Liver (tissue), 9 donors: ENCODE data around the gene TNNC2. TPM values are rescaled to one million over a fixed set of nuclear protein-coding genes. Genes with fewer than 3 reads are reported as not detected.

Experiments used
- DNase-seq: peaks from one replicate; pipeline ENCODE4 v3.0.0-alpha.2; 2017; ENCODE audit warnings: low spot score
- H3K27ac ChIP-seq, 2 donors: one replicate each; pipeline ENCODE4 v1.7.0; 2013; ENCODE audit warnings: inconsistent platforms in 2 of 2, low read length in 2 of 2, control low read depth in 1 of 2, low read depth in 1 of 2, mild to moderate bottlenecking in 1 of 2
- H3K27me3 ChIP-seq, 4 donors: one replicate each; pipeline versions ENCODE4 v1.6.1 to v1.7.0; 2013; ENCODE audit warnings: low read length in 3 of 4, inconsistent platforms in 1 of 4, mild to moderate bottlenecking in 1 of 4, moderate library complexity in 1 of 4; ENCODE audit not compliant: control insufficient read depth in 4 of 4, insufficient read depth in 4 of 4
- H3K36me3 ChIP-seq, 4 donors: one replicate each; pipeline versions ENCODE4 v1.6.1 to v1.7.0; 2013; ENCODE audit warnings: low read length in 3 of 4, mild to moderate bottlenecking in 3 of 4, low read depth in 1 of 4, moderate library complexity in 1 of 4; ENCODE audit not compliant: control insufficient read depth in 4 of 4, insufficient read depth in 3 of 4
- H3K4me1 ChIP-seq, 4 donors: one replicate each; pipeline versions ENCODE4 v1.6.1 to v1.7.0; 2013; ENCODE audit warnings: low read length in 3 of 4, mild to moderate bottlenecking in 3 of 4, moderate library complexity in 1 of 4; ENCODE audit not compliant: control insufficient read depth in 4 of 4, insufficient read depth in 4 of 4
- H3K4me3 ChIP-seq, 3 donors: one replicate each; pipeline versions ENCODE4 v1.6.1 to v1.7.0; 2013; ENCODE audit warnings: low read length in 3 of 3, control low read depth in 1 of 3, low read depth in 1 of 3, mild to moderate bottlenecking in 1 of 3
- H3K9ac ChIP-seq, 2 donors: one replicate each; pipeline ENCODE4 v1.7.0; 2013; ENCODE audit warnings: low read length in 2 of 2, mild to moderate bottlenecking in 2 of 2, moderate library complexity in 2 of 2, control low read depth in 1 of 2, low read depth in 1 of 2
- H3K9me3 ChIP-seq, 4 donors: one replicate each; pipeline versions ENCODE4 v1.6.1 to v1.7.0; 2013; ENCODE audit warnings: low read length in 3 of 4; ENCODE audit not compliant: control insufficient read depth in 4 of 4
- EGR1 ChIP-seq, 2 donors: IDR thresholded peaks; 2 replicates each; pipeline ENCODE4 v1.6.1; 2016 to 2018; ENCODE audit warnings: antibody characterized with exemption in 2 of 2, low read depth in 2 of 2
- FOXA1 ChIP-seq: IDR thresholded peaks from 2 replicates; pipeline ENCODE4 v1.6.1; 2016; ENCODE audit warnings: antibody characterized with exemption
- FOXA2 ChIP-seq: IDR thresholded peaks from 2 replicates; pipeline ENCODE4 v1.6.1; 2016; ENCODE audit warnings: antibody characterized with exemption
- HNF4A ChIP-seq, 2 donors: conservative IDR thresholded peaks; 2 replicates each; pipeline ENCODE4 v1.6.1; 2016; ENCODE audit warnings: antibody characterized with exemption in 2 of 2, mild to moderate bottlenecking in 2 of 2
- HNF4G ChIP-seq: IDR thresholded peaks from 2 replicates; pipeline ENCODE4 v1.6.1; 2016; ENCODE audit warnings: antibody characterized with exemption
- JUND ChIP-seq, 2 donors: IDR thresholded peaks; 2 replicates each; pipeline ENCODE4 v1.6.1; 2016; ENCODE audit warnings: antibody characterized with exemption in 2 of 2
- NR2F2 ChIP-seq: IDR thresholded peaks from 2 replicates; pipeline ENCODE4 v1.6.1; 2016; ENCODE audit warnings: antibody characterized with exemption
- RAD21 ChIP-seq, 2 donors: IDR thresholded peaks; 2 replicates each; pipeline ENCODE4 v1.6.1; 2016; ENCODE audit warnings: antibody characterized with exemption in 2 of 2, mild to moderate bottlenecking in 2 of 2
- RXRA ChIP-seq, 2 donors: IDR thresholded peaks; 2 replicates each; pipeline ENCODE4 v1.6.1; 2017 to 2018; ENCODE audit warnings: antibody characterized with exemption in 2 of 2, mild to moderate bottlenecking in 1 of 2
- TAF1 ChIP-seq: conservative IDR thresholded peaks from 2 replicates; pipeline ENCODE4 v1.6.1; 2016; ENCODE audit warnings: antibody characterized with exemption, mild to moderate bottlenecking
- YY1 ChIP-seq: IDR thresholded peaks from 2 replicates; pipeline ENCODE4 v1.6.1; 2016; ENCODE audit warnings: antibody characterized with exemption, mild to moderate bottlenecking
- WGBS: extraction: QIAGEN DNeasy Blood & Tissue Kit; methylation state at CpG from one replicate; pipeline ENCODE4 v1.1.7; 2013; 5-methylcytosine and 5-hydroxymethylcytosine counted together
- polyA plus RNA-seq, 2 donors: library from polyadenylated mRNA; stranded (reverse) in 1 of 2; unstranded in 1 of 2; fragments of 200-250 nt in 1 of 2; fragments of >200 nt in 1 of 2; fragmentation: Nextera tagmentation in 1 of 2; extraction: Ambion mirVana in 1 of 2; gene quantifications; one replicate each; pipeline versions ENCODE4 v1.2.1 to v1.2.3, GENCODE V29; 2013 to 2015
- total RNA-seq, 2 donors: library from RNA; depleted of rRNA; stranded (reverse); fragments of >200 nt; gene quantifications; one replicate each; pipeline ENCODE4 v1.2.3, GENCODE V29; 2014
- TF ChIP-seq, protein P1 (sequence below): IDR thresholded peaks from 2 replicates; pipeline ENCODE4 v1.6.1; 2016; ENCODE audit warnings: antibody characterized with exemption
- TF ChIP-seq, protein P2 (sequence below): IDR thresholded peaks from 2 replicates; pipeline ENCODE4 v1.6.1; 2016; ENCODE audit warnings: antibody characterized with exemption
- TF ChIP-seq, protein P3 (sequence below): fragments of 150-350 bp; IDR thresholded peaks from 2 replicates; pipeline ENCODE4 v1.5.1; 2017; ENCODE audit warnings: improper control_type of control experiment, low read depth, low read length; ENCODE audit not compliant: missing input control
- TF ChIP-seq, protein P4 (sequence below): IDR thresholded peaks from 2 replicates; pipeline ENCODE4 v1.6.1; 2016; ENCODE audit warnings: antibody characterized with exemption
- TF ChIP-seq, protein P5 (sequence below): IDR thresholded peaks from 2 replicates; pipeline ENCODE4 v1.6.1; 2016; ENCODE audit warnings: antibody characterized with exemption, mild to moderate bottlenecking
- donor health status: healthy.
- donor health status: healthy.
- donor health status: healthy.
- donor health status: healthy.
- donor health status: healthy.

The TNNC2 gene
- total and polyA plus RNA-seq, 4 donors = 0.12 to 0.33 (median 0.31) TPM; not detected in 1

DNA sequence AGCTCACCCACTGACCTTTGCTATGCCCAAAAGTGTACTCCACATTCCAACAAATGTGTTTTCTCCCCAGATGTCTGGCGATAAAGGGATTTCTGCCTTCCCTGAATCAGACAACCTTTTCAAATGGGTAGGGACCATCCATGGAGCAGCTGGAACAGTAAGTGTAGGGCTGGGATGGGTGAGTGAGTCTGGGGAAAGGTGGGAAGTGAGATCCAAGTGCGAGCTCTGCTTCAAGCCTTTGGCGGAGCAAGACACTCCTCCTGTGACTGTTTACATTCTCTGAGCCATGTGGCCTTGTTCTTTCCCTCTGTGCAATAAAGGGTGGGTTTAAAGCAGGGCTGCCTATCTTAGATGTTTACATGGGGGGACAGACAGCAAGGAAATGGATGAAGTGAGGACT is 12.8 kb downstream of the TNNC2 start:
- TF ChIP-seq, protein P1, sequence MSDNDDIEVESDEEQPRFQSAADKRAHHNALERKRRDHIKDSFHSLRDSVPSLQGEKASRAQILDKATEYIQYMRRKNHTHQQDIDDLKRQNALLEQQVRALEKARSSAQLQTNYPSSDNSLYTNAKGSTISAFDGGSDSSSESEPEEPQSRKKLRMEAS = no peak
- TF ChIP-seq NR2F2 = no peak
- H3K36me3 ChIP-seq = peaks cover 0 to 21% (median 17%) of the 10 kb centered on the region in 4 donors
- H3K9ac ChIP-seq = no peak overlapping the region
- no peak overlapping the region for H3K4me3 ChIP-seq
- no peaks in the 10 kb centered on the region for H3K27me3 ChIP-seq
- no peak for DNase-seq
- H3K9me3 ChIP-seq = no peaks in the 10 kb centered on the region
- WGBS = 89% methylated on average over 3 of the region's 3 CpGs
- H3K27ac ChIP-seq = no peak overlapping the region
- H3K4me1 ChIP-seq = peaks cover 0 to 13% (median 7%) of the 10 kb centered on the region in 4 donors

DNA sequence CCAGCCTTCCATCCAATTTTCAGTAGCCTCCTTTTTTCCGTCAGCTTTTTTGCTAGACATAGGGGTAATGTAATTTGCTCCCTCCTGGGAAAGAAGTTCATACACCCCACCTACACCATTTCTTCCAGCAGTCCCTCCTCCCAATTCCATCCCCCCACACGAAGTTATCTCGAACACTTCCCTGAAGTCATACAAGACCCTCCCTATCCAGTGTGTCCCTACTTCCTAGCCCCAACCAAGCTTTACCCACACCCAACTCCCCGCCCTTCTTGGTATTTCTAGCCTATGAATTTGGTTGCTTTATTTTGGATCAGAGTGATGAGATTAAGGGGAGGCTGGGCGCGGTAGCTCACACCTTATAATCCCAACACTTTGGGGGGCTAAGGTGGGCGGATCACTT is 13.6 kb downstream of the TNNC2 start:
- Histone ChIP-seq H3K4me3 (no peak overlapping the region), H3K27ac (no peak overlapping the region)
- no peak for TF ChIP-seq RAD21 (IDR thresholded peaks at IDR 0.05)
- no peak for TF ChIP-seq FOXA2
- no peak for TF ChIP-seq RXRA (IDR thresholded peaks at IDR 0.05)
- no peak for TF ChIP-seq YY1
- TF ChIP-seq, protein P2, sequence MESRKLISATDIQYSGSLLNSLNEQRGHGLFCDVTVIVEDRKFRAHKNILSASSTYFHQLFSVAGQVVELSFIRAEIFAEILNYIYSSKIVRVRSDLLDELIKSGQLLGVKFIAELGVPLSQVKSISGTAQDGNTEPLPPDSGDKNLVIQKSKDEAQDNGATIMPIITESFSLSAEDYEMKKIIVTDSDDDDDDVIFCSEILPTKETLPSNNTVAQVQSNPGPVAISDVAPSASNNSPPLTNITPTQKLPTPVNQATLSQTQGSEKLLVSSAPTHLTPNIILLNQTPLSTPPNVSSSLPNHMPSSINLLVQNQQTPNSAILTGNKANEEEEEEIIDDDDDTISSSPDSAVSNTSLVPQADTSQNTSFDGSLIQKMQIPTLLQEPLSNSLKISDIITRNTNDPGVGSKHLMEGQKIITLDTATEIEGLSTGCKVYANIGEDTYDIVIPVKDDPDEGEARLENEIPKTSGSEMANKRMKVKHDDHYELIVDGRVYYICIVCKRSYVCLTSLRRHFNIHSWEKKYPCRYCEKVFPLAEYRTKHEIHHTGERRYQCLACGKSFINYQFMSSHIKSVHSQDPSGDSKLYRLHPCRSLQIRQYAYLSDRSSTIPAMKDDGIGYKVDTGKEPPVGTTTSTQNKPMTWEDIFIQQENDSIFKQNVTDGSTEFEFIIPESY = no peak
- TF ChIP-seq TAF1 = no peak
- TF ChIP-seq, protein P3, sequence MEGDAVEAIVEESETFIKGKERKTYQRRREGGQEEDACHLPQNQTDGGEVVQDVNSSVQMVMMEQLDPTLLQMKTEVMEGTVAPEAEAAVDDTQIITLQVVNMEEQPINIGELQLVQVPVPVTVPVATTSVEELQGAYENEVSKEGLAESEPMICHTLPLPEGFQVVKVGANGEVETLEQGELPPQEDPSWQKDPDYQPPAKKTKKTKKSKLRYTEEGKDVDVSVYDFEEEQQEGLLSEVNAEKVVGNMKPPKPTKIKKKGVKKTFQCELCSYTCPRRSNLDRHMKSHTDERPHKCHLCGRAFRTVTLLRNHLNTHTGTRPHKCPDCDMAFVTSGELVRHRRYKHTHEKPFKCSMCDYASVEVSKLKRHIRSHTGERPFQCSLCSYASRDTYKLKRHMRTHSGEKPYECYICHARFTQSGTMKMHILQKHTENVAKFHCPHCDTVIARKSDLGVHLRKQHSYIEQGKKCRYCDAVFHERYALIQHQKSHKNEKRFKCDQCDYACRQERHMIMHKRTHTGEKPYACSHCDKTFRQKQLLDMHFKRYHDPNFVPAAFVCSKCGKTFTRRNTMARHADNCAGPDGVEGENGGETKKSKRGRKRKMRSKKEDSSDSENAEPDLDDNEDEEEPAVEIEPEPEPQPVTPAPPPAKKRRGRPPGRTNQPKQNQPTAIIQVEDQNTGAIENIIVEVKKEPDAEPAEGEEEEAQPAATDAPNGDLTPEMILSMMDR = no peak
- no peak for TF ChIP-seq HNF4A (conservative IDR thresholded peaks at IDR 0.05)
- no peak for TF ChIP-seq FOXA1
- TF ChIP-seq HNF4G = no peak
- no peak for TF ChIP-seq EGR1 (IDR thresholded peaks at IDR 0.05; ENCODE audit: low read depth in 2 of 2)
- TF ChIP-seq, protein P4, sequence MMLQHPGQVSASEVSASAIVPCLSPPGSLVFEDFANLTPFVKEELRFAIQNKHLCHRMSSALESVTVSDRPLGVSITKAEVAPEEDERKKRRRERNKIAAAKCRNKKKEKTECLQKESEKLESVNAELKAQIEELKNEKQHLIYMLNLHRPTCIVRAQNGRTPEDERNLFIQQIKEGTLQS = no peak
- TF ChIP-seq, protein P1 = no peak
- TF ChIP-seq JUND (IDR thresholded peaks at IDR 0.05) = no peak

DNA sequence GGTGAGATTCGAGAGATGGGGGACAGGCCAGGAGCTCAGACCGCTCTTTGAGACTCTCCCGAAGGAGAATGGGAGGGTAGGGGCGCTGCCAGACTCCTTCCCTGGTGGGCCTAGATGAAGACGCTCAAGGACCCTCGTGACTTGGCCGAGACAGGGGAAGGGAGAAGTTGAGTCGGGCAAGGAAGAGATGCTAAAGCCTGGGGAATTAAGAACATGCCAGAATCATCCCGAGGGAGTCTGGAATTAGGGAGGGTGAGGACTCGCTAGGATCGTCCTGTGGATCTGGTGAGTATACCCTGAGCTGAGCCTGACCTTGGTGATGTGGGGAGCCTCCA is 14.1 kb downstream of the TNNC2 start:
- no peaks in the 10 kb centered on the region for H3K9me3 ChIP-seq
- no peak overlapping the region for H3K27ac ChIP-seq
- peak overlapping the region in 1 of 3 donors; percentile 53 for H3K4me3 ChIP-seq
- peaks cover 0 to 13% (median 7%) of the 10 kb centered on the region in 4 donors for H3K4me1 ChIP-seq
- no peak overlapping the region for H3K9ac ChIP-seq
- H3K36me3 ChIP-seq = peaks cover 3 to 29% (median 26%) of the 10 kb centered on the region in 4 donors
- WGBS = 20% methylated on average over 11 of the region's 11 CpGs
- no peaks in the 10 kb centered on the region for H3K27me3 ChIP-seq
- no peak for DNase-seq
- TF ChIP-seq, protein P2 = no peak
- TF ChIP-seq, protein P5, sequence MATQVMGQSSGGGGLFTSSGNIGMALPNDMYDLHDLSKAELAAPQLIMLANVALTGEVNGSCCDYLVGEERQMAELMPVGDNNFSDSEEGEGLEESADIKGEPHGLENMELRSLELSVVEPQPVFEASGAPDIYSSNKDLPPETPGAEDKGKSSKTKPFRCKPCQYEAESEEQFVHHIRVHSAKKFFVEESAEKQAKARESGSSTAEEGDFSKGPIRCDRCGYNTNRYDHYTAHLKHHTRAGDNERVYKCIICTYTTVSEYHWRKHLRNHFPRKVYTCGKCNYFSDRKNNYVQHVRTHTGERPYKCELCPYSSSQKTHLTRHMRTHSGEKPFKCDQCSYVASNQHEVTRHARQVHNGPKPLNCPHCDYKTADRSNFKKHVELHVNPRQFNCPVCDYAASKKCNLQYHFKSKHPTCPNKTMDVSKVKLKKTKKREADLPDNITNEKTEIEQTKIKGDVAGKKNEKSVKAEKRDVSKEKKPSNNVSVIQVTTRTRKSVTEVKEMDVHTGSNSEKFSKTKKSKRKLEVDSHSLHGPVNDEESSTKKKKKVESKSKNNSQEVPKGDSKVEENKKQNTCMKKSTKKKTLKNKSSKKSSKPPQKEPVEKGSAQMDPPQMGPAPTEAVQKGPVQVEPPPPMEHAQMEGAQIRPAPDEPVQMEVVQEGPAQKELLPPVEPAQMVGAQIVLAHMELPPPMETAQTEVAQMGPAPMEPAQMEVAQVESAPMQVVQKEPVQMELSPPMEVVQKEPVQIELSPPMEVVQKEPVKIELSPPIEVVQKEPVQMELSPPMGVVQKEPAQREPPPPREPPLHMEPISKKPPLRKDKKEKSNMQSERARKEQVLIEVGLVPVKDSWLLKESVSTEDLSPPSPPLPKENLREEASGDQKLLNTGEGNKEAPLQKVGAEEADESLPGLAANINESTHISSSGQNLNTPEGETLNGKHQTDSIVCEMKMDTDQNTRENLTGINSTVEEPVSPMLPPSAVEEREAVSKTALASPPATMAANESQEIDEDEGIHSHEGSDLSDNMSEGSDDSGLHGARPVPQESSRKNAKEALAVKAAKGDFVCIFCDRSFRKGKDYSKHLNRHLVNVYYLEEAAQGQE = no peak
- TF ChIP-seq, protein P3 = no peak

More for the DNA sequence above, 13.6 kb downstream of the TNNC2 start:
- WGBS = 74% methylated on average over 7 of the region's 7 CpGs
- Histone ChIP-seq H3K9ac (no peak overlapping the region), H3K36me3 (peaks cover 3 to 29% (median 25%) of the 10 kb centered on the region in 4 donors), H3K9me3 (no peaks in the 10 kb centered on the region), H3K4me1 (peaks cover 0 to 13% (median 7%) of the 10 kb centered on the region in 4 donors), H3K27me3 (no peaks in the 10 kb centered on the region)
- DNase-seq = no peak
